Frontal cortex (tissue), 4 donors: Measurements from ENCODE around the gene MED6. TPM values are rescaled to one million over a fixed set of nuclear protein-coding genes. Genes with fewer than 3 reads are reported as not detected.

Experiments
- DNase-seq, 2 donors: peaks; one replicate each; pipeline ENCODE4 v3.0.0; 2012; ENCODE audit warnings: low spot score in 2 of 2
- FAIRE-seq: peaks from 2 replicates; lab custom pipeline; 2012; peaks lifted over from hg19 to GRCh38; lab: Jason Lieb, UNC
- total RNA-seq: library from RNA; depleted of rRNA; stranded (reverse); fragments of >200 nt; gene quantifications from one replicate; pipeline ENCODE4 v1.2.3, GENCODE V29; 2014
- donor health status: control.
- donor health status: control.
- donor health status: control.

MED6 gene
- total RNA-seq, result 49.7 TPM

GRCh38 chr14:70600382-70601157 is at the start of gene MED6:
TSS of gene MED6 (minus strand) at chr14:70600655. CDS start at chr14:70600637, 18 bp downstream.
- FAIRE-seq (no peak), DNase-seq (peak; percentile 70 to 85)

- FAIRE-seq (no peak), DNase-seq (no peak)
These were observed 49.3 kb upstream of the MED6 start for GRCh38 chr14:70649803-70650202.

GRCh38 chr14:70648346-70648745 is 47.9 kb upstream of the MED6 start:
- DNase-seq, result no peak
- no peak for FAIRE-seq

- no peak for DNase-seq
These were observed 46.2 kb upstream of the MED6 start for GRCh38 chr14:70646705-70647104.

GRCh38 chr14:70645892-70646291 is 45.4 kb upstream of the MED6 start:
- DNase-seq (no peak), FAIRE-seq (no peak)

More at GRCh38 chr14:70646705-70647104, 46.2 kb upstream of the MED6 start:
- FAIRE-seq, result no peak

- FAIRE-seq (no peak), DNase-seq (no peak)
These were observed 43.5 kb upstream of the MED6 start for GRCh38 chr14:70643967-70644366.

- DNase-seq (peak; percentile 35 to 37), FAIRE-seq (no peak)
These were observed 42.1 kb upstream of the MED6 start for GRCh38 chr14:70642303-70643235.

- DNase-seq, result peak; percentile 66 to 67
These were observed 41.3 kb upstream of the MED6 start, which contains the start of gene TTC9 for GRCh38 chr14:70641548-70642302. TSS of gene TTC9 (plus strand) at chr14:70641916. CDS start at chr14:70642130, 214 bp downstream.

GRCh38 chr14:70640938-70641547 is 40.6 kb upstream of the MED6 start:
- FAIRE-seq, result no peak
- peak; percentile 32 to 55 for DNase-seq

More at GRCh38 chr14:70641548-70642302, 41.3 kb upstream of the MED6 start, which contains the start of gene TTC9:
- no peak for FAIRE-seq

GRCh38 chr14:70638416-70638815 is 38.0 kb upstream of the MED6 start:
- FAIRE-seq, result no peak
- DNase-seq, result no peak

- FAIRE-seq, result no peak
- DNase-seq, result no peak
These were observed 35.6 kb upstream of the MED6 start for GRCh38 chr14:70635971-70636595.

- DNase-seq (no peak), FAIRE-seq (no peak)
These were observed 31.5 kb upstream of the MED6 start for GRCh38 chr14:70631948-70632347.

- no peak for FAIRE-seq
- DNase-seq, result no peak
These were observed 24.5 kb upstream of the MED6 start for GRCh38 chr14:70624972-70625371.

GRCh38 chr14:70622111-70622712 is 21.8 kb upstream of the MED6 start:
- no peak for DNase-seq
- FAIRE-seq, result no peak

- DNase-seq (no peak), FAIRE-seq (no peak)
These were observed 19.3 kb upstream of the MED6 start for GRCh38 chr14:70619708-70620107.

- FAIRE-seq (no peak), DNase-seq (no peak)
These were observed 17.9 kb upstream of the MED6 start for GRCh38 chr14:70618314-70618713.

GRCh38 chr14:70616646-70617045 is 16.2 kb upstream of the MED6 start:
- no peak for DNase-seq
- FAIRE-seq, result peak; percentile 51

GRCh38 chr14:70611216-70611615 is 10.8 kb upstream of the MED6 start:
- FAIRE-seq (no peak), DNase-seq (no peak)

GRCh38 chr14:70602254-70602653 is 1.8 kb upstream of the MED6 start:
- FAIRE-seq, result no peak
- DNase-seq, result no peak
